ENCODE data around the gene ARMC9.
A peak's percentile ranks its signal among the peaks of the same experiment; 100 is the strongest.
"Not testable (repeated sequence)": the region's sequence is repeated elsewhere in the genome, so short reads cannot be mapped to it uniquely, and the experiment has no call there.

The ARMC9 gene

GRCh38 chr2:231403421-231404182 is 205.2 kb downstream of the ARMC9 start:
- not testable (repeated sequence) for DNase-seq

- not testable (repeated sequence) for DNase-seq
Measured at GRCh38 chr2:231404183-231404578, 205.8 kb downstream of the ARMC9 start.

- DNase-seq, result peak; percentile 26
Measured at GRCh38 chr2:231405601-231406367, 207.4 kb downstream of the ARMC9 start.

DNA sequence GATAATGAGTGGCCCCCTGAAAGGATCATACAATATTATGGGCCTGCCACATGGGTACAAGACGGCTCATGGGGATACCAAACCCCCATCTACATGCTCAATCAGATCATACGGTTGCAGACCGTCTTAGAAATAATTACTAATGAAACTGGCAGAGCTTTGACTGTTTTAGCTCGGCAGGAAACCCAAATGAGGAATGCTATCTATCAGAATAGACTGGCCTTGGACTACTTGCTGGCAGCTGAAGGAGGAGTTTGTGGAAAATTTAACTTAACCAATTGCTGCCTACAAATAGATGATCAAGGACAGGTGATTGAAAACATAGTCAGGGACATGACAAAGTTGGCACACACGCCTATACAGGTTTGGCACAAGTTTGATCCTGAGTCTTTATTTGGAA is 209.3 kb downstream of the ARMC9 start:
- DNase-seq, result not testable (repeated sequence)

DNA sequence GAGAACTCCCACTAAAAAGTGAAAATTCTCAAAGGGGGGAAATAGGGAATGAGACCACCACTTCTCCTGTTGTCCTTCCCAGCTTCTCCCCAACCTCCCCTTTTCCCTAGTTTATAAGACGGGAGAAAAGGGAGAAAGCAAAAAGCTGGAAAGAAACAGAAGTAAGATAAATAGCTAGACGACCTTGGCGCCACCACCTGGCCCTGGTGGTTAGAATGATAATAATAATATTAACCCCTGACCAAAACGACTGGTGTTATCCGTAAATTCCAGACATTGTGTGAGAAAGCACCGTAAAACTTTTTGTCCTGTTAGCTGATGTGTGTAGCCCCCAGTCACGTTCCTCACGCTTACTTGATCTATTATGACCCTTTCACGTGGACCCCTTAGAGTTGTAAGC is 209.9 kb downstream of the ARMC9 start:
- DNase-seq, result not testable (repeated sequence)

DNA sequence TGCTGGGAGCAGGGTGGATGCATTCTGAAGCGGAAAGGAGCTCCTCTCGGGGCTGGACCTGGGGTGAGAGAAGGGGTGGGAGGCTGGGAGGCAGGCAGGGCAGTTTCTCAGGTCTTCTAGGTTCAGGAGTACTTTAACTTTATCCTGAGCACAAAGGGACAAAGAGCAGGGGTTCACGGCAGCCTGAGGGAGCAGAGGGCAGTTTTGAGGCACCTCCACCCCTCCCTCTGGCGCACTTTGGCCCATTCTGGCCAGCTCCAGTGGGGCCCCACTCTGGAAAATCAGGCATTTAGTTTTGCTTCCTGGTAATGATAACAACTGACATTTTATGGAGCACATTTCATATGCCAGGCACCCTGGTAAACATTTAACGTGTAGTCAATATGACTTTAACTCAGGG is 211.3 kb downstream of the ARMC9 start:
- DNase-seq, result no peak

DNA sequence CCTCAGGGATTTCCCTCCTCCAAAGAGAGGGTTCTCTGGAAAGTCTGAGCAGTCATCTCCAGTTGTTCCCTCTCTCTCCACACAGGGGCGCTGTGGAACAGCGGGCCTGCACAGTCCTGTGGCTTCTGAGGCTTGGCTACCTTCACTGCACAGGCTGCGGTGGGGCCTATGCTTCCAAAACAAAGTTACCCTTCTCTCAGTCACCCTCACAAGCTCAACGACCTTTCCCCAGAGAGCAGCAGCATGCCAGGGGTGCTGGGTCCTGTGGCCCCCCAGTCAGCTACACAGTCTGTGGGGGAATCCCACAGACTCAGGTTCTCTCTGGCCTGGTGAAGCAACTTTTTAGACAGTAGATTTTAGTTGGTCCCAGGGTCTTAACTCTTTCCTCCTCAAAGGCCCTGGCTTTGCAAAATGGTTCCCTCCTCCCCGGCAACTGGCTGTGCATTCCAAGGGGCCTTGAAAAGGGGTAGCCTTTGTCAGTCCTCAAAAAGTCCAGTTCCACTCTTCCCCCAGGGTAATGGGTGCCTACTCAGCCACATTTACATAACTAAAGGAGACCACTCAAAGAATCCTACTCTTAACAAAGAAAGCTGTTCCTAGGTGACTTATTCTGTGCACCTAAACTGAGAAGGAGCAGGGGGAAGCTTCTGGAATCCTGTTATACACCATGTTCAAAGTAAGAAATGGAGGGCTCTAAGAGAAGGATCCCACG is 212.0 kb downstream of the ARMC9 start:
- DNase-seq, result no peak

DNA sequence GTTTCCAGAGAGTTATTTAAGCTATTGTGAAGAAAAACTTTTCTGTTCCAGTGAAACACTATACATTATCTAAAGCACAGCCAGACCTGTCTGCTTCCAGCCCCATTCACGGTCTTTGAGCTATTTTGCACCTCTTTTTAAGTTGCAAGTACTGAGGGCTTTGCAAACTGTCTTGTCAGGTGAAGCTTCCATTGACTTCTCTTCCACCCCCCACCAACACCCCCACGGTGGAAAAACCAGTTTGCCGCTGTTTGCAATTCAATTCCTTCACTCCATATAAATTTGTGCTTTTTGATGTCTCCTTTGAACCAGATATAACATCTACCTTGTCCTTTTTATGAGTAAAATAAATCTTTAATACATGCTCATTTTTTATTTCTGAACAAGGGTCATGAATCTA is 212.8 kb downstream of the ARMC9 start:
- DNase-seq, result no peak

- DNase-seq, result peak; percentile 64
Measured at GRCh38 chr2:231411831-231412617, 213.6 kb downstream of the ARMC9 start.

DNA sequence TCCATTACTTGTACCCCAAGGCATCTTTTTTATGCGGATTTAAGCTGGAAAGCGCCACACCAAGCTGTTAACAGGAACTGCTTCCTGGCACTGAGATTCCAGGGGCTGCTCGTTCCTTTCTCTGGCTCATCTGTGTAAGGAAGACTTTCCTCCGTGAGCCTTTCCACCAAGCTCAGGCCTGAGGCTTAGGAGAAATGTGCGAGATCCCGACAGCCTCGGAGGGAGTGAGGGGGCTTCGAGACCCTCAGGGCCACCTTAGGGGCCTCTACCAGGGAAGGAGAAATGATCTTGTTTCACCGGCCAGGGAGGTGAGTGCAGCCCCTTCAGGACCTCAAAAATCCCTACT is 214.2 kb downstream of the ARMC9 start:
- DNase-seq, result no peak

- no peak for DNase-seq
Measured at GRCh38 chr2:231413456-231413855, 215.0 kb downstream of the ARMC9 start.

- no peak for DNase-seq
Measured at GRCh38 chr2:231413921-231414476, 215.6 kb downstream of the ARMC9 start.

GRCh38 chr2:231415029-231415428 is 216.6 kb downstream of the ARMC9 start:
- no peak for DNase-seq

DNA sequence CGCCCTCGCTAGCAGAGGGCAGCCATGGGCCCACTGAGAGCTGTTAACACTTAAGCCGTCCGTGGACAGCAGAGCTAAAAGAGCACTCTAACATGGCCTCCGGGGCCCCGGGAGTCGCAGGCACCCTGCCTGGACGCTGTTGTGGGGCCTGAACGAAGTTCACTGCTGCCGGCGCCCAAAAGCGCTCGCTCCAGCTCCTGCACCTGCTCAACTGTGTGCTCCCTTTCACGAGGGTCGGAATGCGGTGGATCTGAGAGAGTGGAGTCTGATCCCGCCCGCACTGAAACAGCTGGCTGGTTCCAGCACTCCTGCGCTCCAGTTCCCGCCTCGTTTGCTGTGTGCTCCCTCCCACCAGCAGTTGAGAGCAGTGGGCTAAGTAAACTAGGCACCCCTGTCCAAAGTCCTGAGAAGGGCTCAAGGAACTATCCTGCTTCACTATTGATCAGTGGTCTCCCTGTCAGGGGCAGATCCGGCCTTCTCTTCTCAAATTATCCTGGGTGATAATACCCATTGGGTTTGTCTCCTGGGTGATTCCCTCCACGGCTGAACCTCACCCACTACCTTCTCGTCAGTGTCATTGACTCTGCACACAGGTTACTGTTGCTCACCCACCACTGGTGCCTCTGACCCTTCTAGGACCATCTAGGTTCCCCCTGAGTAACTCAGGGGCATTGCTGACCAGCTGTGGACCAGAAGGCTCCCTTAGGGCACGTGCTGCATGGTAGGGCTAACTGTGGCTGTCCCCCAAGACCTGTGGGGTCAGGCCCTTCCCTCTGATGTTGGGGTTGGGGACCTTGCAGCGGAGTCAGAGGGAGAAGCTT is 220.6 kb downstream of the ARMC9 start:
- no peak for DNase-seq

DNA sequence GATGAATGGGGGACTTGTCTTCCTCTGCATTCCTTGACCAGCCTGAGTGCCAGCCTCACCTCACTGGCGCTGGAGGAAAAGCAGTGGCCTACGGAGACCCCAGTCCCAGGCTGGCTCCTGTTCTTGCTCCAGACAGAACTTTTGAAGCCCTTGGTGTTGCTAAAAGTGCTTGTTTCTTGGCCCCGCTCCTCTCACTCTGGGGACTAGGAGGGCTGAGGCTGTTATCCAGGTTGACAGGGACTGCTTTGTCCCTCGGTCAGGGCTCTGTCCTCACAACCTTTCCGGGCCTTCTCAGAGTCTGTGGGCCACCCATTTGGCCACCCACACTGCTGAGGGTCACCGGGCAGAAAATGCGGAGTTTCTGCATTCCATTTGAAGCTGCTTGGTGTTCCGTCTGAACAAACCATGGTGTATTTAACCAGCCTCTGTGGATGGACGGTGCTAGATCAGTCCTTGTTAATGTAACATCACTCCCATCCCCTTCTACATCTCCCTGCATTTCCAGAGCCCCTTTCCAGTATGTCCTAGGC is 222.7 kb downstream of the ARMC9 start:
- no peak for DNase-seq

GRCh38 chr2:231422056-231422455 is 223.6 kb downstream of the ARMC9 start:
- no peak for DNase-seq

GRCh38 chr2:231423176-231423575 is 224.7 kb downstream of the ARMC9 start:
- DNase-seq, result no peak
